H1 (cell line): ENCODE results near the gene NOL8. TPM values are rescaled to one million over a fixed set of nuclear protein-coding genes. Genes with fewer than 3 reads are reported as not detected.

Experiments used
- CHD1 ChIP-seq: IDR thresholded peaks from 2 replicates; pipeline ENCODE4 v1.6.1; 2012; ENCODE audit warnings: low read depth, low read length, improper control_type of control experiment
- KDM1A ChIP-seq: fragments of 200-600, 300-600 bp; sonication (generic); IDR thresholded peaks from 2 replicates; pipeline ENCODE4 v1.7.1; 2016; ENCODE audit warnings: mild to moderate bottlenecking, low read length, borderline replicate concordance
- POLR2AphosphoS5 ChIP-seq: IDR thresholded peaks from 2 replicates; pipeline ENCODE4 v1.6.1; 2011; ENCODE audit warnings: low read depth, low read length
- RNF2 ChIP-seq: fragments of 200-900, 300-1000 bp; sonication (generic); IDR thresholded peaks from 2 replicates; pipeline ENCODE4 v1.7.1; 2016; ENCODE audit warnings: borderline replicate concordance, low read depth, mild to moderate bottlenecking, antibody characterized with exemption, low read length; ENCODE audit not compliant: poor library complexity, severe bottlenecking; ENCODE audit errors: missing control alignments
- SP4 ChIP-seq: IDR thresholded peaks from 2 replicates; pipeline ENCODE4 v1.6.1; 2012; ENCODE audit warnings: low read length, inconsistent platforms
- TAF1 ChIP-seq: IDR thresholded peaks from 2 replicates; pipeline ENCODE4 v1.6.1; 2011; ENCODE audit warnings: mild to moderate bottlenecking, low read depth, low read length
- polyA plus RNA-seq, 7 experiments: library from polyadenylated mRNA; depleted of rRNA in 3 of 7; stranded (reverse) in 5 of 7; unstranded in 2 of 7; fragments of >200 nt in 5 of 7; fragments of 200-250 nt in 2 of 7; gene quantifications; 1 replicate in 5 of 7; 2 replicates in 1 of 7; 4 replicates in 1 of 7; pipeline versions ENCODE4 v1.2.1 to v1.2.3, GENCODE V29; 2011 to 2013; ENCODE audit warnings: missing spikeins in 2 of 7, mixed read lengths in 2 of 7
- total RNA-seq: library from RNA; stranded (reverse); fragmentation: NEBNext Ultra II Directional; extraction: Animal tissue kit (Norgen Biotek cat#: 25700); gene quantifications from 2 replicates; pipeline ENCODE4 v1.2.1, GENCODE V29; 2021

The NOL8 gene
- total and polyA plus RNA-seq, 2 of the 8 experiments (the other 6 are each of a cell fraction or from before 2014, with no cell fraction given), result 6.2 to 30.4 TPM

DNA sequence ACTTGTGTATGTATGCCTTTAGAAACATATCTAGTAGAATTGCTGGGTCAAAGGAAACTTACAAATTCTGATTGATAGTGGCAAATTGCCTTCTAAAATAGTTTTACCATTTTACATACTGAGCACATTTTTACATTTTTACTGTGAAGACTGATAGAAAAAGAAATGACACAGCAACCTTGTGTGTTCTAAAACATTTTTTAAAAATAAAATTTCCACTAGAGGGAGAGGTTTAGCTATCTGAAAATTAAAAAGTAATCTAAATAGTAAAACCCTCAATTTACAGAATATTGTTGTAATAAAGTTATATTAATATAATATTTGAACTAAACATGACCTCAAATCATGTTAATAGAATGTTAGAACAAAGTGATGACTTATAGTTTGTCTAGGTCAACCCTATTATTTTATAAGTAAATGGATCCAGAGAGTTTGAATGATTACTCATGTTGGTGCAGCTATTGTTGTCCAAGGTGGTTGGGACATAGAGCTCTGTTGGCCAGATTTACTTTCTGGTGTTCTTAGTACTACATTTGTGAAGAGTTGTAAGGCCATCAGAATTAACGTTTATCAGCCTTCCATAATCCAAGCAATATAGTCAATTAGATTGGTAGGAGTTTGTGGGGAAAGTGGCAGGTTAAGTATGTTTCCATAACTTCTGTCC lies 17.8 kb upstream of the NOL8 start (continued):
- TF ChIP-seq TAF1 (no peak), CHD1 (no peak), POLR2AphosphoS5 (no peak), KDM1A (no peak), SP4 (no peak), RNF2 (no peak)
